Heart right ventricle (tissue), 16 donors: Measurements from ENCODE around the gene HTT. TPM values are rescaled to one million over a fixed set of nuclear protein-coding genes. Genes with fewer than 3 reads are reported as not detected.
A peak's percentile ranks its signal among the peaks of the same experiment; 100 is the strongest.

Source experiments
- ATAC-seq, 8 donors: fragments of 200-7000 bp; cut with Tn5 transposase; one replicate each; pipeline ENCODE4 v1.9.1; 2020; ENCODE audit warnings: mild to moderate bottlenecking in 8 of 8, moderate library complexity in 8 of 8, moderate number of reproducible peaks in 1 of 8
- DNase-seq, 2 donors: peaks; one replicate each; pipeline ENCODE4 v3.0.0-alpha.2; 2020
- H3K27ac ChIP-seq, 10 donors: fragments of 200-600 bp; sonication (generic) in 2 of 10; one replicate each; pipeline versions ENCODE4 v1.5.0 to v1.8.0; 2020 to 2022; ENCODE audit warnings: mild to moderate bottlenecking in 3 of 10
- H3K27me3 ChIP-seq, 7 donors: fragments of 200-600 bp; one replicate each; pipeline ENCODE4 v1.8.0; 2021 to 2022; ENCODE audit warnings: mild to moderate bottlenecking in 2 of 7
- H3K36me3 ChIP-seq, 9 donors: fragments of 200-600 bp; sonication (generic) in 1 of 9; one replicate each; pipeline versions ENCODE4 v1.5.0 to v1.8.0; 2020 to 2022; ENCODE audit warnings: mild to moderate bottlenecking in 2 of 9
- H3K4me1 ChIP-seq, 9 donors: fragments of 200-600 bp; sonication (generic) in 1 of 9; one replicate each; pipeline versions ENCODE4 v1.5.0 to v1.8.0; 2020 to 2022; ENCODE audit warnings: mild to moderate bottlenecking in 4 of 9
- H3K4me3 ChIP-seq, 10 donors: fragments of 200-600 bp; sonication (generic) in 2 of 10; one replicate each; pipeline versions ENCODE4 v1.5.0 to v1.8.0; 2020 to 2022; ENCODE audit warnings: mild to moderate bottlenecking in 7 of 10, moderate library complexity in 2 of 10
- H3K9me3 ChIP-seq, 11 donors: fragments of 200-600 bp in 10 of 11; sonication (generic) in 2 of 11; one replicate each; pipeline versions ENCODE4 v1.5.0 to v1.8.0; 2013 to 2022; ENCODE audit warnings: mild to moderate bottlenecking in 2 of 11, control low read depth in 1 of 11, moderate library complexity in 1 of 11
- WGBS, 2 donors: extraction: QIAGEN DNeasy Blood & Tissue Kit; methylation state at CpG; one replicate each; pipeline ENCODE4 v1.1.7; 2013; ENCODE audit warnings: inconsistent platforms in 1 of 2; 5-methylcytosine and 5-hydroxymethylcytosine counted together
- intact Hi-C, 10 donors: fragments of 100-400 bp; cut with DNase I; formaldehyde crosslinking; loops; one replicate each; pipeline versions ENCODE4 v1.11.1 to v1.14.2; 2022
- polyA plus RNA-seq, 2 donors: library from polyadenylated mRNA; stranded (reverse); fragments of 200-250 nt; gene quantifications; one replicate each; pipeline ENCODE4 v1.2.3, GENCODE V29; 2013
- total RNA-seq, 10 donors: library from RNA; stranded (reverse); fragmentation: NEBNext Ultra II Directional in 3 of 10; extraction: Animal tissue kit (Norgen Biotek cat#: 25700) in 3 of 10; gene quantifications; one replicate each; pipeline versions ENCODE4 v1.2.1 to v1.2.4, GENCODE V29; 2021 to 2023
- TF ChIP-seq, protein P1 (sequence below), 9 donors: fragments of 200-600 bp; sonication (generic) in 2 of 9; IDR thresholded peaks; one replicate each; pipeline versions ENCODE4 v1.5.0 to v1.8.0; 2021 to 2022; ENCODE audit warnings: antibody characterized with exemption in 9 of 9, mild to moderate bottlenecking in 5 of 9, moderate library complexity in 1 of 9
- donor health status: Arrhythmogenic right ventricular cardiomyopathy.
- donor health status: ischemic (EF 13 %, LVEDD 7.1; RV severe dilation, severe dysfunction).
- donor health status: healthy with polysubstance abuse.
- donor health status: DM: no; HTN: yes; CAD: no.
- donor health status: DM: no; HTN: no; CAD: no.
- donor health status: ischemic (EF 25% LVEDD 6.9; RV normal size, moderate dysfunction).
- donor health status: ischemic (EF 25% LVEDD 5.7; RV mildly dilated, moderate dysfunction).
- donor health status: healthy.
- donor health status: DM: yes; HTN: yes; CAD: no.
- donor health status: Ischemic cardiomyopathy.
- donor health status: ischemic (EF 35%, LVEDD 5.7; RV mildly dilated, moderate dysfunction).
- donor health status: nonischemic (EF 11% LVEDD 7.7; RV severe dilation, severe dysfunction).
- donor health status: DM: yes; HTN: yes; CAD: no.
- donor health status: PGD.
- donor health status: ischemic (EF 29% LVEDD 5.4; RV normal size, mild dysfunction).
- donor health status: nonischemic (EF 23%, LVEDD 6.1; RV moderate dilation, normal function).

HTT gene
- total and polyA plus RNA-seq, 12 donors: 6.3 to 34.0 (median 24.1) TPM

DNA sequence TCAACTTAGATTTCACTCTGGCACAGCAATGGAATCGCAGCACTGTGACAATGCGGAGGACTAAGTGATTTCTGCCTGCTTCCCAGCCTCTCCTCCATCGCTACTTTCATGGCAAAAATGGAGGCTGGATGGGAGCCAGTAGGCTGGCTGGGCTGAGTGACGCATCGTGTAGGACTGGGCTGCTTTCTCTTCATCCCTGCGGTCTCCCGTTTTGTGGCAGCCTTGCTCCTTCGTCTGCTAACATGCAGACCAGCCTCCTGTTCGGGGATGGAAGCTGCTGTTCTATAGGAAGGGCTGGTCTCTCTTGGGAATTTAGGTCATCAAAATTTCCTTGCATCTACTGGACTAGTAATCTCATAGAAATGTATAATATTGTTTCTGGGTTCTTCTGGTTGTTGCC is 202.5 kb downstream of the HTT start:
- TF ChIP-seq, protein P1, sequence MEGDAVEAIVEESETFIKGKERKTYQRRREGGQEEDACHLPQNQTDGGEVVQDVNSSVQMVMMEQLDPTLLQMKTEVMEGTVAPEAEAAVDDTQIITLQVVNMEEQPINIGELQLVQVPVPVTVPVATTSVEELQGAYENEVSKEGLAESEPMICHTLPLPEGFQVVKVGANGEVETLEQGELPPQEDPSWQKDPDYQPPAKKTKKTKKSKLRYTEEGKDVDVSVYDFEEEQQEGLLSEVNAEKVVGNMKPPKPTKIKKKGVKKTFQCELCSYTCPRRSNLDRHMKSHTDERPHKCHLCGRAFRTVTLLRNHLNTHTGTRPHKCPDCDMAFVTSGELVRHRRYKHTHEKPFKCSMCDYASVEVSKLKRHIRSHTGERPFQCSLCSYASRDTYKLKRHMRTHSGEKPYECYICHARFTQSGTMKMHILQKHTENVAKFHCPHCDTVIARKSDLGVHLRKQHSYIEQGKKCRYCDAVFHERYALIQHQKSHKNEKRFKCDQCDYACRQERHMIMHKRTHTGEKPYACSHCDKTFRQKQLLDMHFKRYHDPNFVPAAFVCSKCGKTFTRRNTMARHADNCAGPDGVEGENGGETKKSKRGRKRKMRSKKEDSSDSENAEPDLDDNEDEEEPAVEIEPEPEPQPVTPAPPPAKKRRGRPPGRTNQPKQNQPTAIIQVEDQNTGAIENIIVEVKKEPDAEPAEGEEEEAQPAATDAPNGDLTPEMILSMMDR (IDR thresholded peaks at IDR 0.05): no peak
- peaks cover 0 to 30% (median 4%) of the 10 kb centered on the region in 11 donors for H3K9me3 ChIP-seq
- H3K4me1 ChIP-seq: no peaks in the 10 kb centered on the region
- ATAC-seq (peak in 1 of 8 donors; percentile 29), DNase-seq (no peak)
- H3K4me3 ChIP-seq: no peak overlapping the region
- H3K36me3 ChIP-seq: no peaks in the 10 kb centered on the region
- no peaks in the 10 kb centered on the region for H3K27me3 ChIP-seq
- no peak overlapping the region for H3K27ac ChIP-seq
- 65 to 66% methylated on average over 9 of the region's 9 CpGs for WGBS, 2 donors
- intact Hi-C loops: no loop called here

DNA sequence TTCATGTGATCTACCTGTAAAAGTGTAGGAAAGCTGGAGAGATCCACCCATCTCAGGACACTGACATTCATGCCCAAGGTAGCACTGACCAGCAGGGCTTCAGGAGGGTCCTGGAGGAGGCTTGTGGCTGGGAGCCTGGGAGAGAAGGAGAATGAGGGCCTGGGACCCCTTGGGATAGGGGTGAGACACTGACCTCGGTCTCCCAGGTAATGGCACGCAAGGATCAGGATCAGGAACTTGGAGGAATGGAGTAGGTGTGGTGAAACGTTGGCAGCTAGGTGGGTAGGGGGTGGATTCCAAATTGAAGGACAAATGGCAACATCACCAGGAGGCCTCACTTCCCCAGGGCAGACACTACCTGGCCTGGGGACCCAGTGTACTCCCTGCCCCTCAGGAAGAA is 206.0 kb downstream of the HTT start:
- WGBS, 2 donors: 84 to 89% methylated on average over 3 of the region's 3 CpGs
- Histone ChIP-seq H3K4me1 (peaks cover 0 to under 1% (median 0%) of the 10 kb centered on the region in 9 donors), H3K9me3 (peaks cover 0 to 13% (median 0%) of the 10 kb centered on the region in 11 donors), H3K27ac (no peak overlapping the region), H3K27me3 (peaks cover 0 to 9% (median 0%) of the 10 kb centered on the region in 7 donors), H3K4me3 (no peak overlapping the region), H3K36me3 (no peaks in the 10 kb centered on the region)
- TF ChIP-seq, protein P1 (IDR thresholded peaks at IDR 0.05): no peak
- DNase-seq (no peak), ATAC-seq (no peak)
- intact Hi-C loops: loop anchor here in 1 of 10 donors (10.0 kb wide), 1 partner anchor 484 kb away; the partner anchor contains the start of gene ADRA2C

DNA sequence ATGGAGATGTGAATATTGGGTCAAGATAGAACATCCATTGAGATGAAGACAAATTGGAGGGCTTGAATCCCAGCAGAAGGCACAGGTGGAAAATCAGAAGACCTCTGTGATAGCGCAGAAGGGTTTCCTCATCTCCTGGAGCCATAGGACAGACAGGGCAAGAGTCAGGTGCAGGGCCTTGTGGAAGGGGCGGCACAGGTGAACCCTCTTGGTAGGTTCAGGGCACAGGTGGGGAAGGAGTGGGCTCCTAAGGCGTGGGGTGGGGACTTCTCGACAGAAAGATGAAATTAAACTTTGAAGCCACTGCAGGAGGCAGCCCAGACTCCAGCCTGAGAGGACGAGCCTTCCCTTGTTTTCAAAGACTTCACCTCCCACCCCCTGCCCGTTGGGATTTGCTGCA is 209.0 kb downstream of the HTT start:
- peaks cover 0 to 13% (median 0%) of the 10 kb centered on the region in 11 donors for H3K9me3 ChIP-seq
- TF ChIP-seq, protein P1 (IDR thresholded peaks at IDR 0.05): no peak
- no peak overlapping the region for H3K4me3 ChIP-seq
- H3K27ac ChIP-seq: no peak overlapping the region
- H3K36me3 ChIP-seq: no peaks in the 10 kb centered on the region
- no peak for ATAC-seq
- intact Hi-C loops: loop anchor here in 1 of 10 donors (10.0 kb wide), 1 partner anchor 481 kb away; the partner anchor contains the start of gene ADRA2C
- peaks cover 0 to 15% (median 13%) of the 10 kb centered on the region in 9 donors for H3K4me1 ChIP-seq
- WGBS, 2 donors: 81 to 83% methylated on average over 6 of the region's 6 CpGs
- no peak for DNase-seq
- H3K27me3 ChIP-seq: peaks cover 0 to 17% (median 9%) of the 10 kb centered on the region in 7 donors

DNA sequence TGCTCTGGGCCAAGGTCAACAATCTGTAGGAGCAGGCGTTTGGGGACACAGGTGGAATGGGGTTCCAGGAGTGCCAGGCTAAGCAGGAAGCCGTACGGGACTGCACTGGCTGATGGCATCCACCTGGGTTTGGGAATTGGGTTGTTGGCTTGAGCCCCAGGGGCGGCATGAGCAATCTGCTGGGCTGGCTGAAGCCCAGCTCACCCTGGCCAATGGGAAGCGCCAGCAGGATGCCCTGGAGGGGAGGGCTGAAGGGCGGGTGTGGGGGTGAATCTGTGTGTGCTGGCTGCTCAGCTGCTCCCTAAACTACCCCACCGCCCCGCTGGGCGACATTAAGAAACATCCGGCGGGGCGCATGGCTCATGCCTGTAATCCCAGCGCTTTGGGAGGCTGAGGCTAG is 209.4 kb downstream of the HTT start:
- Histone ChIP-seq H3K4me3 (no peak overlapping the region), H3K36me3 (no peaks in the 10 kb centered on the region), H3K27me3 (peaks cover 0 to 17% (median 9%) of the 10 kb centered on the region in 7 donors), H3K9me3 (peaks cover 0 to 13% (median 0%) of the 10 kb centered on the region in 11 donors), H3K27ac (no peak overlapping the region), H3K4me1 (peaks cover 0 to 20% (median 17%) of the 10 kb centered on the region in 9 donors)
- ATAC-seq (no peak), DNase-seq (no peak)
- intact Hi-C loops: loop anchor here in 1 of 10 donors (10.0 kb wide), 1 partner anchor 481 kb away; the partner anchor contains the start of gene ADRA2C
- 81 to 83% methylated on average over 13 of the region's 13 CpGs for WGBS, 2 donors
- TF ChIP-seq, protein P1 (IDR thresholded peaks at IDR 0.05): no peak
